Measurements from ENCODE around the gene OR2T4.
A peak's percentile ranks its signal among the peaks of the same experiment; 100 is the strongest.

The OR2T4 gene

GRCh38 chr1:248380854-248381253 is 19.4 kb downstream of the OR2T4 start:
- no peak overlapping the region for H2AK5ac ChIP-seq (ENCODE audit: low read length)
- WGBS (ENCODE audit: extremely low coverage, insufficient coverage, low lambda C conversion rate) = no CpG with 5 or more reads among the region's 3 CpGs
- no peak overlapping the region for H3K18ac ChIP-seq (ENCODE audit: low read length)
- H3K9ac ChIP-seq (ENCODE audit: low read length) = no peak overlapping the region
- no peak for DNase-seq
- H3K79me1 ChIP-seq (ENCODE audit: low read length) = no peaks in the 10 kb centered on the region
- H3K4me2 ChIP-seq (ENCODE audit: low read length) = no peak overlapping the region
- no peak overlapping the region for H2BK120ac ChIP-seq (ENCODE audit: low read depth, low read length)
- no peak overlapping the region for H3K4ac ChIP-seq (ENCODE audit: low read depth, low read length)
- no peak overlapping the region for H3K4me3 ChIP-seq (ENCODE audit: low read length)
- no peak overlapping the region for H3K23ac ChIP-seq (ENCODE audit: low read length)
- H2BK5ac ChIP-seq (ENCODE audit: low read length) = no peak overlapping the region
- no peak overlapping the region for H3K27ac ChIP-seq (ENCODE audit: low read depth, low read length)
- H4K5ac ChIP-seq (ENCODE audit: low read length) = no peak overlapping the region
- no peak overlapping the region for H3K56ac ChIP-seq (ENCODE audit: low read length)
- H3K36me3 ChIP-seq (ENCODE audit: control insufficient read depth, insufficient read depth, low read length) = no peaks in the 10 kb centered on the region
- H2BK15ac ChIP-seq (replicated peaks; ENCODE audit: low read depth) = no peak overlapping the region
- H3K27me3 ChIP-seq (ENCODE audit: insufficient read depth, low read length, poor library complexity) = no peaks in the 10 kb centered on the region
- H3K4me1 ChIP-seq (ENCODE audit: control insufficient read depth, low read depth, low read length) = no peaks in the 10 kb centered on the region
- H3K79me2 ChIP-seq (ENCODE audit: control insufficient read depth, insufficient read depth, low read length) = no peaks in the 10 kb centered on the region
- H4K8ac ChIP-seq (ENCODE audit: low read depth, low read length) = no peak overlapping the region

GRCh38 chr1:248388426-248388825 is 27.0 kb downstream of the OR2T4 start:
- no peaks in the 10 kb centered on the region for H3K79me1 ChIP-seq (ENCODE audit: low read length)

GRCh38 chr1:248393050-248393449 is 31.6 kb downstream of the OR2T4 start:
- H2BK15ac ChIP-seq (replicated peaks; ENCODE audit: low read depth) = no peak overlapping the region
- no peaks in the 10 kb centered on the region for H3K79me2 ChIP-seq (ENCODE audit: control insufficient read depth, insufficient read depth, low read length)
- H3K27ac ChIP-seq (ENCODE audit: low read depth, low read length) = no peak overlapping the region
- no peak overlapping the region for H3K4ac ChIP-seq (ENCODE audit: low read depth, low read length)
- no peaks in the 10 kb centered on the region for H3K4me1 ChIP-seq (ENCODE audit: control insufficient read depth, low read depth, low read length)
- no CpG with 5 or more reads among the region's 2 CpGs for WGBS (ENCODE audit: extremely low coverage, insufficient coverage, low lambda C conversion rate)
- no peak overlapping the region for H2AK5ac ChIP-seq (ENCODE audit: low read length)
- H3K23ac ChIP-seq (ENCODE audit: low read length) = no peak overlapping the region
- no peak overlapping the region for H3K9ac ChIP-seq (ENCODE audit: low read length)
- DNase-seq = no peak
- no peak overlapping the region for H3K56ac ChIP-seq (ENCODE audit: low read length)
- H3K4me3 ChIP-seq (ENCODE audit: low read length) = no peak overlapping the region
- H3K79me1 ChIP-seq (ENCODE audit: low read length) = no peaks in the 10 kb centered on the region
- no peak overlapping the region for H2BK120ac ChIP-seq (ENCODE audit: low read depth, low read length)
- H2BK5ac ChIP-seq (ENCODE audit: low read length) = no peak overlapping the region
- H3K18ac ChIP-seq (ENCODE audit: low read length) = no peak overlapping the region
- no peak overlapping the region for H4K5ac ChIP-seq (ENCODE audit: low read length)
- H4K8ac ChIP-seq (ENCODE audit: low read depth, low read length) = no peak overlapping the region
- no peaks in the 10 kb centered on the region for H3K36me3 ChIP-seq (ENCODE audit: control insufficient read depth, insufficient read depth, low read length)
- H3K4me2 ChIP-seq (ENCODE audit: low read length) = no peak overlapping the region
- no peaks in the 10 kb centered on the region for H3K27me3 ChIP-seq (ENCODE audit: insufficient read depth, low read length, poor library complexity)

More at GRCh38 chr1:248388426-248388825, 27.0 kb downstream of the OR2T4 start:
- Histone ChIP-seq H2BK5ac (ENCODE audit: low read length) (no peak overlapping the region), H3K27me3 (ENCODE audit: insufficient read depth, low read length, poor library complexity) (no peaks in the 10 kb centered on the region), H3K79me2 (ENCODE audit: control insufficient read depth, insufficient read depth, low read length) (no peaks in the 10 kb centered on the region), H2BK120ac (ENCODE audit: low read depth, low read length) (no peak overlapping the region), H4K8ac (ENCODE audit: low read depth, low read length) (no peak overlapping the region), H3K4me2 (ENCODE audit: low read length) (no peak overlapping the region), H3K18ac (ENCODE audit: low read length) (no peak overlapping the region), H2AK5ac (ENCODE audit: low read length) (no peak overlapping the region), H3K4me1 (ENCODE audit: control insufficient read depth, low read depth, low read length) (no peaks in the 10 kb centered on the region), H2BK15ac (replicated peaks; ENCODE audit: low read depth) (no peak overlapping the region), H3K36me3 (ENCODE audit: control insufficient read depth, insufficient read depth, low read length) (no peaks in the 10 kb centered on the region), H3K56ac (ENCODE audit: low read length) (no peak overlapping the region), H3K9ac (ENCODE audit: low read length) (no peak overlapping the region), H3K23ac (ENCODE audit: low read length) (no peak overlapping the region), H3K27ac (ENCODE audit: low read depth, low read length) (no peak overlapping the region), H4K5ac (ENCODE audit: low read length) (no peak overlapping the region), H3K4me3 (ENCODE audit: low read length) (no peak overlapping the region), H3K4ac (ENCODE audit: low read depth, low read length) (no peak overlapping the region)
- WGBS (ENCODE audit: extremely low coverage, insufficient coverage, low lambda C conversion rate) = no CpG with 5 or more reads among the region's 2 CpGs
- no peak for DNase-seq

GRCh38 chr1:248402748-248403147 is 41.3 kb downstream of the OR2T4 start, which contains the start of gene OR2T1:
TSS of gene OR2T1 (plus strand) at chr1:248403048. CDS start at chr1:248406148, 3,100 bp downstream.
- H2BK120ac ChIP-seq (ENCODE audit: low read depth, low read length) = no peak within 1 kb of the TSS

GRCh38 chr1:248404024-248404423 is 42.6 kb downstream of the OR2T4 start:
- Histone ChIP-seq H2BK15ac (replicated peaks; ENCODE audit: low read depth) (no peak overlapping the region), H4K5ac (ENCODE audit: low read length) (no peak overlapping the region), H3K4me2 (ENCODE audit: low read length) (no peak overlapping the region), H2BK5ac (ENCODE audit: low read length) (no peak overlapping the region), H3K23ac (ENCODE audit: low read length) (no peak overlapping the region), H3K18ac (ENCODE audit: low read length) (no peak overlapping the region), H3K79me1 (ENCODE audit: low read length) (no peaks in the 10 kb centered on the region), H3K36me3 (ENCODE audit: control insufficient read depth, insufficient read depth, low read length) (no peaks in the 10 kb centered on the region), H3K79me2 (ENCODE audit: control insufficient read depth, insufficient read depth, low read length) (no peaks in the 10 kb centered on the region), H2AK5ac (ENCODE audit: low read length) (no peak overlapping the region), H2BK120ac (ENCODE audit: low read depth, low read length) (no peak overlapping the region), H3K4me3 (ENCODE audit: low read length) (no peak overlapping the region), H3K27me3 (ENCODE audit: insufficient read depth, low read length, poor library complexity) (no peaks in the 10 kb centered on the region), H3K27ac (ENCODE audit: low read depth, low read length) (no peak overlapping the region), H3K9ac (ENCODE audit: low read length) (no peak overlapping the region), H3K4me1 (ENCODE audit: control insufficient read depth, low read depth, low read length) (no peaks in the 10 kb centered on the region), H4K8ac (ENCODE audit: low read depth, low read length) (no peak overlapping the region), H3K4ac (ENCODE audit: low read depth, low read length) (no peak overlapping the region), H3K56ac (ENCODE audit: low read length) (no peak overlapping the region)
- WGBS (ENCODE audit: extremely low coverage, insufficient coverage, low lambda C conversion rate) = no CpG with 5 or more reads among the region's 6 CpGs
- DNase-seq = peak; percentile 72

More at GRCh38 chr1:248402748-248403147, 41.3 kb downstream of the OR2T4 start, which contains the start of gene OR2T1:
- Histone ChIP-seq H3K4ac (ENCODE audit: low read depth, low read length) (no peak within 1 kb of the TSS), H3K79me1 (ENCODE audit: low read length) (no peaks in the 10 kb centered on the region), H4K8ac (ENCODE audit: low read depth, low read length) (no peak within 1 kb of the TSS), H3K23ac (ENCODE audit: low read length) (no peak within 1 kb of the TSS), H3K4me2 (ENCODE audit: low read length) (no peak within 1 kb of the TSS), H3K27ac (ENCODE audit: low read depth, low read length) (no peak within 1 kb of the TSS), H2BK5ac (ENCODE audit: low read length) (no peak within 1 kb of the TSS), H3K18ac (ENCODE audit: low read length) (no peak within 1 kb of the TSS), H3K79me2 (ENCODE audit: control insufficient read depth, insufficient read depth, low read length) (no peaks in the 10 kb centered on the region), H3K4me3 (ENCODE audit: low read length) (peak within 1 kb of the TSS; percentile 7), H3K27me3 (ENCODE audit: insufficient read depth, low read length, poor library complexity) (no peaks in the 10 kb centered on the region), H4K5ac (ENCODE audit: low read length) (no peak within 1 kb of the TSS), H2BK15ac (replicated peaks; ENCODE audit: low read depth) (no peak within 1 kb of the TSS), H3K9ac (ENCODE audit: low read length) (no peak within 1 kb of the TSS), H3K56ac (ENCODE audit: low read length) (no peak within 1 kb of the TSS), H2AK5ac (ENCODE audit: low read length) (no peak within 1 kb of the TSS), H3K4me1 (ENCODE audit: control insufficient read depth, low read depth, low read length) (no peaks in the 10 kb centered on the region), H3K36me3 (ENCODE audit: control insufficient read depth, insufficient read depth, low read length) (no peaks in the 10 kb centered on the region)
- whole genome bisulfite sequencing (ENCODE audit: extremely low coverage, insufficient coverage, low lambda C conversion rate) = no CpG with 5 or more reads among the region's 3 CpGs
- DNase-seq = no peak
